LNCaP clone FGC (cell line): ENCODE results near the gene MAP3K7.

Experiments
- DNase-seq: peaks from one replicate; pipeline ENCODE4 v3.0.0-alpha.2; 2011; ENCODE audit warnings: low read depth
- H3K4me3 ChIP-seq: 2 replicates; pipeline ENCODE4 v1.5.1; 2011; ENCODE audit warnings: mild to moderate bottlenecking, low read depth, low read length, control low read depth
- CTCF ChIP-seq: IDR thresholded peaks from 2 replicates; pipeline ENCODE4 v1.5.1; 2012; ENCODE audit warnings: mild to moderate bottlenecking; ENCODE audit not compliant: control insufficient read depth, insufficient read depth; ENCODE audit errors: extremely low read depth

The MAP3K7 gene

DNA sequence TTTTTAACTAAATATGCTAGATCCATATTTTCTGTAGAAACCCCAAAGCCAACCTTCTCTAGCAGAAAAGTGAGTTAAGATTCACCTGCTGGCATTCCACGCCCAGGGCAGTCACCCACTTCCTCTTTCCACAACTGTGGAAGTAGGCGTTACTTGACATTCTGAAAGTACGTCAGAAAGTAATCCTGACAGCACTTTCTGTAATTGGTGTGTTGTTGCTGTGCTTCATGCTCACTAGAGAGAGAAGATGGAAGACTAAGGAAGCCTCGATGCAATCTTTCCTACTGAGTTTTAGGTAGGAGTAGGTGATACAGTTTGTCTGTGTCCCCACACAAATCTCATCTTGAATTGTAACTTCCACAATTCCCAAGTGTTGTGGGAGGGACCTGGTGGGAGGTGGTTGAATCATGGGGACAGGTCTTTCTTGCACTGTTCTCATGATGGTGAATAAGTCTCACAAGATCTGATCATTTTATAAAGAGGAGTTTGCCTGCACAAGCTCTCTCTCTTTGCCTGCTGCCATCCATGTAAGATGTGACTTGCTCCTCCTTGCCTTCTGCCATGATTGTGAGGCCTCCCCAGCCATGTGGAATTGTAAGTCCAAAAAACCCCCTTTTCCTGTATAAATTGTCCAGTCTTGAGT is 101.1 kb downstream of the MAP3K7 start:
- TF ChIP-seq CTCF = no peak
- H3K4me3 ChIP-seq = no peak overlapping the region
- no peak for DNase-seq

GRCh38 chr6:90484903-90485302 is 102.0 kb downstream of the MAP3K7 start:
- H3K4me3 ChIP-seq = no peak overlapping the region
- DNase-seq = no peak
- no peak for TF ChIP-seq CTCF

DNA sequence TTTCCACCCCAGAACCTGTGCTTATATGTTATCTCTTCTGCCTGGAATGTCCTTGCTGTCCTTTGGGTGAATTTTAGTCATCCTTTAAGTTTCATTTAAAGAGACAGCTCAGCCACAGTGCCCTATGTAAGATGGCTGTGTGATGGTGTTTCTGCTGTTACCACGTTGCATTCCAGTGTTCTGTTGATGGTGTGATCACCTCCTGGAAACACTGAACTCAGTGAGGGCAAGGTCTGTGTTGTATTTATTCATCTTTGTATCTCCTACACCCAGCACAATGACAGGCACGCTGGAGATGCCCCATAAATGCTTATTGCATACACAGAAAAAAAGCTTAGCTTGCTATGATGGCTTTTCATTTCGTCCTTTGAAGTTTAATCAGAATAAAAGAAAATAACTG is 102.5 kb downstream of the MAP3K7 start:
- TF ChIP-seq CTCF = no peak
- no peak for DNase-seq
- no peak overlapping the region for H3K4me3 ChIP-seq

DNA sequence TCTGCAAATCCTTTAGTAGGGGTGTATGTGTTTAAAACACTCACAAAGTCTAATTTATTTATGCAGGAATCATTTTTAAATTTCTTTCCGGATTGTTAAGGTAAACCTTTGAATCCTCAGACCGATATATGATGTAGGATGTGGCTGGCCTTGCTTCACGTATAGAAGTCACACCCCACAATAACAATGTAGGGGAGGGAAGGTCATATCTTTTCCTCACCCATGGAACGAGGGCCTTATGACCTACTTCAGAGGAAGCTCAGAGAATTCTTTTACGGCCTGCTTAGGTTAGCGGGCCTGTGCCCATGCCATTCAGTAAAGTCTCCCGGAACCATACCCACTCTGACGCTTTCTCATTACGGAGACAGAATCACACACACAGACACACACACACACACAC is 102.9 kb downstream of the MAP3K7 start:
- DNase-seq = no peak
- H3K4me3 ChIP-seq = no peak overlapping the region
- TF ChIP-seq CTCF = no peak

GRCh38 chr6:90483116-90483839 is 103.6 kb downstream of the MAP3K7 start:
- H3K4me3 ChIP-seq = no peak overlapping the region
- no peak for TF ChIP-seq CTCF
- DNase-seq = no peak

- DNase-seq = no peak
- no peak overlapping the region for H3K4me3 ChIP-seq
- TF ChIP-seq CTCF = no peak
These were observed 106.2 kb downstream of the MAP3K7 start for GRCh38 chr6:90480666-90481065.

- TF ChIP-seq CTCF = no peak
- H3K4me3 ChIP-seq = no peak overlapping the region
- DNase-seq = no peak
These were observed 107.3 kb downstream of the MAP3K7 start for GRCh38 chr6:90479603-90479926.
